ENCODE measurements around the gene HIF3A. TPM values are rescaled to one million over a fixed set of nuclear protein-coding genes. Genes with fewer than 3 reads are reported as not detected.

The HIF3A gene
- total RNA-seq, 1 donor from 2014 or later, result 0.42 TPM

DNA sequence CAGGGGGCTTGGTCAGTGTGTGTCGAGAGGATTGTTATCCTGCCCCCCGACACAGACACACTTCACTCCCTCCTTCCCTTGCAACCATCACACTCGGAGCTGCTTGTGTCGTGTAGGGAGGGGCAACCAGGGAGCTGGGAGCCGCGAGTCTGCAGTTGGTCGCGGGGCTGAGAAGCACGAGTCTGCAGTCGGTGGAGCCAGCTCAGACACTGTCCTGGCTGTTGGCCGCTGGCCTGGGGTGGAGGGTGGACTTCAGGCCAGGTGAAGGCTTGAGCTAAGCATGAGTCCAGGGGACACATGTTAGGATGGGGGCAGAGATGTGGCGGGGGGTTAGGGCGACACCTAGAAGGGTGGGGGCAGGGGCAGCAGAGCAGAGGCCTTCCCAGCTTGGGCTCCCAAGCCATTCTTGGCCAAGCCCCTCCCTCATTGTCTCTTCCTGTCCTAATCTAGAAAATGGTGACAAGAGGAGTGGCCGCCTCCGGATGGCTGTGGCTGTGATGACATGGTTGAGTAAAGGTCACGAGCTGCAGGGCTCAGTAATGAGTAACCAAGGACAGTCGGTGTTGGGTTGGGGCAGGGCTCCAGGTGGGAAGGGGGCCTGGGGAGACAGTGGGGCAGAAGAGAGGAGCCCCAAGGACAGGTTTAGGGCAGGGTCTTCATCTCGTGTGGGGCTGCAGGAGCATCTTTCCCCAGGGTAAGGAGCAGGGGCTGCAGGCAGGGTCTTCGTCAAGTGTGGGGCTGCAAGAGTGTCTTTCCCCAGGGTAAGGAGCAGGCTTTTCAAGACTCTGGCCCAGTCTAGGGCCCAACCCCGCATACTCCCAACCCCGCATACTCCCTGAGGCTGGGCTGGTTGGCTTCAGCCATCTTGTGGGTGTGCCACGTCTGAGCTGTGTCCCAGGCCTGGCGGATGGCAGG is 58.6 kb downstream of the HIF3A start:
- no peak for DNase-seq (ENCODE audit: low read depth)
- no peak overlapping the region for H3K4me3 ChIP-seq (ENCODE audit: low read depth, low read length)
- H3K36me3 ChIP-seq (ENCODE audit: control insufficient read depth, insufficient read depth, low read length), result no peaks in the 10 kb centered on the region
- TF ChIP-seq, protein P1, sequence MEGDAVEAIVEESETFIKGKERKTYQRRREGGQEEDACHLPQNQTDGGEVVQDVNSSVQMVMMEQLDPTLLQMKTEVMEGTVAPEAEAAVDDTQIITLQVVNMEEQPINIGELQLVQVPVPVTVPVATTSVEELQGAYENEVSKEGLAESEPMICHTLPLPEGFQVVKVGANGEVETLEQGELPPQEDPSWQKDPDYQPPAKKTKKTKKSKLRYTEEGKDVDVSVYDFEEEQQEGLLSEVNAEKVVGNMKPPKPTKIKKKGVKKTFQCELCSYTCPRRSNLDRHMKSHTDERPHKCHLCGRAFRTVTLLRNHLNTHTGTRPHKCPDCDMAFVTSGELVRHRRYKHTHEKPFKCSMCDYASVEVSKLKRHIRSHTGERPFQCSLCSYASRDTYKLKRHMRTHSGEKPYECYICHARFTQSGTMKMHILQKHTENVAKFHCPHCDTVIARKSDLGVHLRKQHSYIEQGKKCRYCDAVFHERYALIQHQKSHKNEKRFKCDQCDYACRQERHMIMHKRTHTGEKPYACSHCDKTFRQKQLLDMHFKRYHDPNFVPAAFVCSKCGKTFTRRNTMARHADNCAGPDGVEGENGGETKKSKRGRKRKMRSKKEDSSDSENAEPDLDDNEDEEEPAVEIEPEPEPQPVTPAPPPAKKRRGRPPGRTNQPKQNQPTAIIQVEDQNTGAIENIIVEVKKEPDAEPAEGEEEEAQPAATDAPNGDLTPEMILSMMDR (IDR thresholded peaks at IDR 0.05; ENCODE audit: insufficient read depth, low read length, poor library complexity, severe bottlenecking), result no peak
- H3K27me3 ChIP-seq (ENCODE audit: control insufficient read depth, insufficient read depth, low read length), result no peaks in the 10 kb centered on the region

GRCh38 chr19:46356149-46357055 is 59.6 kb downstream of the HIF3A start:
- no peaks in the 10 kb centered on the region for H3K27me3 ChIP-seq (ENCODE audit: control insufficient read depth, insufficient read depth, low read length)
- TF ChIP-seq, protein P1 (IDR thresholded peaks at IDR 0.05; ENCODE audit: insufficient read depth, low read length, poor library complexity, severe bottlenecking), result no peak
- DNase-seq (ENCODE audit: low read depth), result no peak
- H3K36me3 ChIP-seq (ENCODE audit: control insufficient read depth, insufficient read depth, low read length), result no peaks in the 10 kb centered on the region
- H3K4me3 ChIP-seq (ENCODE audit: low read depth, low read length), result no peak overlapping the region

DNA sequence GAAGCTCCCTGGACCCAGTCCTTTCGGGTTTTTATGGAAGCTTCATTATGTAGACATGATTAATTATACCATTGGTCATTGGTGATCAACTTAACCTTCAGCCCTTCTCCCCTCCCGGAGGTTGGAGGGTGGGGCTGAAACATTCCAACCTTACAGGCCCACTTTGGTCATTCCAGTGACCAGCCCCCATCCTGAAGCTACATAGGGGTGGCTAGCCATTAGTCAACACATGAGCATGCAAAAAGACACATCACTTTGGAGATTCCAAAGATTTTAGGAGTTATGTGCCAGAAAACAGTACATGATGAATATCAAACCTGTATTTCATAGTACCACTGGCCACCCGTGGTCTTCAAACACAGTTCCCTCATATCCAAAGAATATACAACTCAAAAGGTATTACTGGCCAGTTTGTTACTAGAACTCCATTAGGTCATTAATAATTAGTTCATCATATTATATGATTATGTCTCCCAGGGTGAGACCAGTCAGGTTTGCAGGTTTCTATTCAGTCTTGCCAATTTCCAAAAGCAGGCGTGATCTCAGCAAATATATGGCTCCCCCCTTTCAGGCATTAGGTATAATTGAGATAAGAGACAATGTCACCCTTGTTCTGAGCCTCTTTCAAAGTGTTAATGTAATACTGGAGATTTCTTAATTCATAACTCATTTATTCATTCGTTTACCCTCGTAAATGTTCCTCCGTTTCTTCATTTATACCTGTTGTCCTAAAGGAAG is 61.2 kb downstream of the HIF3A start:
- Histone ChIP-seq H3K4me3 (ENCODE audit: low read depth, low read length) (no peak overlapping the region), H3K36me3 (ENCODE audit: control insufficient read depth, insufficient read depth, low read length) (no peaks in the 10 kb centered on the region)
- no peak for DNase-seq (ENCODE audit: low read depth)

DNA sequence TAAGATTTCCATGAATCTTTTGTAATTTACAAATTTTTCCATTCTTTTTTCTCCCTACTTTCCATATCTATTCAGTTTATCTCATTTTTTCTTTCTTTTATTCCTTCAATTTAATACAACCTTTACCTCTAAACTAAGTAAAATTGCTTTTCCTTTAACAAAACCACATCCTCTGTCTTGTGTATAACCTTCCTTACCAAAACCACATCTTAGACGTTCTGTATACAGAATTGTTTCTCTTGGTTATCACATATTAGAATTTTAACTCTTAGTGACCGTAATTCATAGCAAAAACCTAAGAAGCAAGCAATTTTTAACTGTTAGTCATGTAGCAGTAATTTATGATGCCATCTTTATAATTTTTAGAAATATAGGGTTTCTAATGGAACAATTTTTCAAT is 65.1 kb downstream of the HIF3A start:
- Histone ChIP-seq H3K36me3 (ENCODE audit: control insufficient read depth, insufficient read depth, low read length) (no peaks in the 10 kb centered on the region), H3K27me3 (ENCODE audit: control insufficient read depth, insufficient read depth, low read length) (no peaks in the 10 kb centered on the region), H3K4me3 (ENCODE audit: low read depth, low read length) (no peak overlapping the region)
- DNase-seq (ENCODE audit: low read depth), result no peak
- TF ChIP-seq, protein P1 (IDR thresholded peaks at IDR 0.05; ENCODE audit: insufficient read depth, low read length, poor library complexity, severe bottlenecking), result no peak

More for the DNA sequence above, 61.2 kb downstream of the HIF3A start:
- H3K27me3 ChIP-seq (ENCODE audit: control insufficient read depth, insufficient read depth, low read length), result no peaks in the 10 kb centered on the region
- TF ChIP-seq, protein P1 (IDR thresholded peaks at IDR 0.05; ENCODE audit: insufficient read depth, low read length, poor library complexity, severe bottlenecking), result no peak

DNA sequence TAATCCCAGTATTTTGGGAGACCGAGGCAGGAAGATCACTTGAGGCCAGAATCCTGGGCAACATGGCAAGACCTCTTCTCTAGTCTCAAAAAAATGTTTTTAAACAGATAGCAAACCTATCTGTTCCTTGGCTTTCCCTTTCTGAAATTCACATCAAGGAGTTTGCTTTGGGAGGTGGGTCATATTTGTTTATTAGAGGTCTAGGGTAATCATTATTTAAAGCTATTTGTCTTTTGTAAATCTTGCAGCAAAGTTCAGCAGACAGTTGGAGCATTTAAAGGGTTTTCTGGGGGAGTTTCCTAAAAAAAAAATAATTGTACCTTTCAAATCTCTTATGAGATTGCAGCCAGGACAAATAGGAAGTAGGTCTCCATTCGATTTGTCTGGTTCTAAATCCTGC is 67.5 kb downstream of the HIF3A start:
- no peak for DNase-seq (ENCODE audit: low read depth)
- no peaks in the 10 kb centered on the region for H3K36me3 ChIP-seq (ENCODE audit: control insufficient read depth, insufficient read depth, low read length)

More for the DNA sequence above, 67.5 kb downstream of the HIF3A start:
- Histone ChIP-seq H3K4me3 (ENCODE audit: low read depth, low read length) (no peak overlapping the region), H3K27me3 (ENCODE audit: control insufficient read depth, insufficient read depth, low read length) (no peaks in the 10 kb centered on the region)
- TF ChIP-seq, protein P1 (IDR thresholded peaks at IDR 0.05; ENCODE audit: insufficient read depth, low read length, poor library complexity, severe bottlenecking), result no peak
